Lower lobe of right lung (tissue), 2 donors: ENCODE data around the gene SULT6B1. TPM values are rescaled to one million over a fixed set of nuclear protein-coding genes. Genes with fewer than 3 reads are reported as not detected.
"Not testable (repeated sequence)": the region's sequence is repeated elsewhere in the genome, so short reads cannot be mapped to it uniquely, and the experiment has no call there.

Experiments used
- ATAC-seq, 2 donors: fragments of 200-7000 bp; cut with Tn5 transposase; one replicate each; pipeline ENCODE4 v1.9.1; 2020 to 2022; ENCODE audit warnings: mild to moderate bottlenecking in 2 of 2, moderate library complexity in 2 of 2
- DNase-seq: peaks from one replicate; pipeline ENCODE4 v3.0.0-alpha.2; 2020
- H3K27ac ChIP-seq: fragments of 200-600 bp; one replicate; pipeline ENCODE4 v1.8.0; 2022
- H3K27me3 ChIP-seq: fragments of 200-600 bp; one replicate; pipeline ENCODE4 v1.8.0; 2022; ENCODE audit warnings: low read depth
- H3K36me3 ChIP-seq: fragments of 200-600 bp; one replicate; pipeline ENCODE4 v1.8.0; 2022; ENCODE audit warnings: mild to moderate bottlenecking
- H3K4me1 ChIP-seq: fragments of 200-600 bp; one replicate; pipeline ENCODE4 v1.8.0; 2022
- H3K4me3 ChIP-seq: fragments of 200-600 bp; one replicate; pipeline ENCODE4 v1.8.0; 2022; ENCODE audit warnings: mild to moderate bottlenecking
- H3K9me3 ChIP-seq: fragments of 200-600 bp; one replicate; pipeline ENCODE4 v1.8.0; 2022
- CTCF ChIP-seq: fragments of 200-600 bp; IDR thresholded peaks from one replicate; pipeline ENCODE4 v1.8.0; 2022; ENCODE audit warnings: antibody characterized with exemption, mild to moderate bottlenecking
- intact Hi-C: fragments of 100-400 bp; cut with DNase I; formaldehyde crosslinking; loops from one replicate; pipeline ENCODE4 v1.11.0; 2022
- total RNA-seq: library from RNA; stranded (reverse); fragmentation: NEBNext Ultra II Directional; extraction: Animal tissue kit (Norgen Biotek cat#: 25700); gene quantifications from one replicate; pipeline ENCODE4 v1.2.1, GENCODE V29; 2021
- donor health status: DM: no; HTN: yes; CAD: no; lungs with severe emphysema.

Gene SULT6B1
- total RNA-seq, 1 donor from 2014 or later = not detected

DNA sequence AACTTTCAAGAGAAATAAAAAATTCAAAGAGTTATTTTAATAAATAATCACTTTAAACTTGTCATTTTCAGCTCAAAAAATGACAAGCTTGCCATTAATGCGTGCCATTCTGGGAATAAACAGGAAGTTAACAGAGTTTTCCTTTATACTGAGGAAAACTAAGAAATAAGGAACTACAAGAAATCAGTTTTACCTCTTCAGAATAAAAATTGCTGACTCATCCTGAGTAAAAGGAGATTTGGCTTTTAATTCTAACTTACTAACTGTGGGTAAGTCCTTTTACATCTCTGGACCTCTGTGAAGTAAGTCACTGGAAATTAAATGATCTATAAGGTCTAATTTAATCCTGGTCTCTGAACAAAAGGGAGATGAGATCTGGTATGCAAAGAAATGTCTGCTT lies 26.8 kb upstream of the SULT6B1 start:
- Histone ChIP-seq H3K27ac (no peak overlapping the region), H3K9me3 (no peaks in the 10 kb centered on the region), H3K36me3 (peaks cover 96% of the 10 kb centered on the region), H3K27me3 (no peaks in the 10 kb centered on the region), H3K4me3 (no peak overlapping the region), H3K4me1 (no peaks in the 10 kb centered on the region)
- no peak for TF ChIP-seq CTCF
- DNase-seq (no peak), ATAC-seq (no peak)
- intact Hi-C loops = no loop called here

GRCh38 chr2:37211939-37212338 lies 23.5 kb upstream of the SULT6B1 start:
- peaks cover 82% of the 10 kb centered on the region for H3K36me3 ChIP-seq
- no peak for TF ChIP-seq CTCF
- intact Hi-C loops = no loop called here

GRCh38 chr2:37211212-37211611 lies 22.7 kb upstream of the SULT6B1 start:
- Histone ChIP-seq H3K4me3 (no peak overlapping the region), H3K9me3 (no peaks in the 10 kb centered on the region), H3K36me3 (peaks cover 78% of the 10 kb centered on the region), H3K27ac (no peak overlapping the region), H3K4me1 (no peaks in the 10 kb centered on the region), H3K27me3 (no peaks in the 10 kb centered on the region)
- no peak for TF ChIP-seq CTCF
- ATAC-seq = no peak
- intact Hi-C loops = no loop called here
- DNase-seq = no peak

More at GRCh38 chr2:37211939-37212338, 23.5 kb upstream of the SULT6B1 start:
- no peak for ATAC-seq
- Histone ChIP-seq H3K9me3 (no peaks in the 10 kb centered on the region), H3K4me1 (no peaks in the 10 kb centered on the region), H3K27ac (no peak overlapping the region), H3K27me3 (no peaks in the 10 kb centered on the region), H3K4me3 (no peak overlapping the region)
- DNase-seq = no peak

- H3K27ac ChIP-seq, ATAC-seq, H3K27me3 ChIP-seq, DNase-seq, H3K4me3 ChIP-seq, H3K4me1 ChIP-seq, intact Hi-C loops, H3K9me3 ChIP-seq: not testable (repeated sequence)
- H3K36me3 ChIP-seq = peaks cover 77% of the 10 kb centered on the region
Observed at GRCh38 chr2:37206760-37207159, 18.3 kb upstream of the SULT6B1 start.

GRCh38 chr2:37205689-37206341 lies 17.3 kb upstream of the SULT6B1 start:
- intact Hi-C loops = no loop called here
- no peak overlapping the region for H3K4me3 ChIP-seq
- ATAC-seq = no peak
- H3K27me3 ChIP-seq = no peaks in the 10 kb centered on the region
- no peaks in the 10 kb centered on the region for H3K4me1 ChIP-seq
- TF ChIP-seq CTCF = no peak
- no peak overlapping the region for H3K27ac ChIP-seq
- peaks cover 77% of the 10 kb centered on the region for H3K36me3 ChIP-seq
- H3K9me3 ChIP-seq = no peaks in the 10 kb centered on the region
- no peak for DNase-seq

- not testable (repeated sequence) for ATAC-seq, H3K9me3 ChIP-seq
- peaks cover 77% of the 10 kb centered on the region for H3K36me3 ChIP-seq
Observed at GRCh38 chr2:37205071-37205661, 16.7 kb upstream of the SULT6B1 start.

More at GRCh38 chr2:37205071-37205661, 16.7 kb upstream of the SULT6B1 start:
- H3K27ac ChIP-seq, H3K27me3 ChIP-seq, intact Hi-C loops, H3K4me3 ChIP-seq, H3K4me1 ChIP-seq, DNase-seq: not testable (repeated sequence)
